Fibroblast of skin of left biceps (primary cell): Measurements from ENCODE around the gene CHD9.
A peak's percentile ranks its signal among the peaks of the same experiment; 100 is the strongest.
"Not testable (repeated sequence)": the region's sequence is repeated elsewhere in the genome, so short reads cannot be mapped to it uniquely, and the experiment has no call there.

ENCODE experiments used
- DNase-seq, 2 experiments: peaks; one replicate each; pipeline ENCODE4 v3.0.0-alpha.2; 2013; ENCODE audit warnings: low read depth in 2 of 2

The CHD9 gene, protein sequence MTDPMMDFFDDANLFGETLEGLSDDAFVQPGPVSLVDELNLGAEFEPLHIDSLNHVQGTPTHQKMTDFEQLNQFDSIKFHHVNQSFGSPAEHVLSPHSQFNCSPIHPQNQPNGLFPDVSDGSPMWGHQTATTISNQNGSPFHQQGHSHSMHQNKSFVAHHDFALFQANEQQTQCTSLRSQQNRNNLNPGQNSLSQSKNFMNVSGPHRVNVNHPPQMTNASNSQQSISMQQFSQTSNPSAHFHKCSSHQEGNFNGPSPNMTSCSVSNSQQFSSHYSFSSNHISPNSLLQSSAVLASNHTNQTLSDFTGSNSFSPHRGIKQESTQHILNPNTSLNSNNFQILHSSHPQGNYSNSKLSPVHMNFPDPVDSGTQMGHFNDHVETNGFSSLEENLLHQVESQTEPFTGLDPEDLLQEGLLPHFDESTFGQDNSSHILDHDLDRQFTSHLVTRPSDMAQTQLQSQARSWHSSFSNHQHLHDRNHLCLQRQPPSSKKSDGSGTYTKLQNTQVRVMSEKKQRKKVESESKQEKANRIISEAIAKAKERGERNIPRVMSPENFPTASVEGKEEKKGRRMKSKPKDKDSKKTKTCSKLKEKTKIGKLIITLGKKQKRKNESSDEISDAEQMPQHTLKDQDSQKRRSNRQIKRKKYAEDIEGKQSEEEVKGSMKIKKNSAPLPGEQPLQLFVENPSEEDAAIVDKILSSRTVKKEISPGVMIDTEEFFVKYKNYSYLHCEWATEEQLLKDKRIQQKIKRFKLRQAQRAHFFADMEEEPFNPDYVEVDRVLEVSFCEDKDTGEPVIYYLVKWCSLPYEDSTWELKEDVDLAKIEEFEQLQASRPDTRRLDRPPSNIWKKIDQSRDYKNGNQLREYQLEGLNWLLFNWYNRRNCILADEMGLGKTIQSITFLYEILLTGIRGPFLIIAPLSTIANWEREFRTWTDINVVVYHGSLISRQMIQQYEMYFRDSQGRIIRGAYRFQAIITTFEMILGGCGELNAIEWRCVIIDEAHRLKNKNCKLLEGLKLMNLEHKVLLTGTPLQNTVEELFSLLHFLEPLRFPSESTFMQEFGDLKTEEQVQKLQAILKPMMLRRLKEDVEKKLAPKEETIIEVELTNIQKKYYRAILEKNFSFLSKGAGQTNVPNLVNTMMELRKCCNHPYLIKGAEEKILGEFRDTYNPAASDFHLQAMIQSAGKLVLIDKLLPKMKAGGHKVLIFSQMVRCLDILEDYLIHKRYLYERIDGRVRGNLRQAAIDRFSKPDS (N-terminal part only)

DNA sequence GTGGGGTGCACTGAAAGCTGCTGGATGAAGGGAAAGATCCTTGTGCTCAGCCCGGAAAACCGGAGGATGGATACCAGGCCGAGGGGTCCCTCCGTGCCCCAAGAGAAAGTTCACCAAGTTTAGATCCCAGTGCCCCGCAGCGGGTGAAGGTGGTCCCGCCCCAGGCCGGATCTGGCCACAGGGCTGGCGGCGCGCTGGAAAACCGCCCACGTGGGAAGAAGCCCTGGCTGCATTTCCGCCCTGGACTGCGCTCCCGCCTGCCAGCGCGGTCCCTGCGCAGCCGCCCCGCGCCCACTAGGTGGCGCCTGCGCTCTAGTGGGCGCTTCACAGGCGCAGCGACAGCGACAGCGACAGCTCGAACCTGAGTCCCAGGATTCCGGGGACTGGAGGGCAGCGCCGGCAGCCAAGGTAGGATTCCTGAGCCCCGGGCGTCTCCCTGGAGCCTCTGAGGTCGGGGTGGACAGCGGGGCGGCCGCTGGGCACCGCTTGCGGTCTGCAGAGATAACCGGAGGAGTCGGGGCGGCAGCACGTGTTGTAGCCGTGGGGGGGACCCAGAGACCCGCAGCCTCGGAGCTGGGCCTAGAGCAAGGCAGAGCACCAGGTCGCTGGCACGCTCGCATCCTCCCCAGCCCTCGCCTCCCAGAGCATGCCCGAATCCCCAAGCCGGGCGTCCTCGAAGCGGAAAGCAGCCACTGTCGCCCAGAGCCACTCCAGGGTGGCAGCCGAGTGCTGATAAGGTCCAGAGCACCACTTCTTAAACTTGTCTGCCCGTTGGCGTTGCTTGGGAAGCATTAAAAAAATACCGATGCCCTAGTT, at the start of gene CHD9:
CHD9 (plus strand) TSS at position 322 of the 816 bp plus-strand sequence. CDS start 101,099 bp downstream, outside the sequence.
- DNase-seq, result peak; percentile 57

DNA sequence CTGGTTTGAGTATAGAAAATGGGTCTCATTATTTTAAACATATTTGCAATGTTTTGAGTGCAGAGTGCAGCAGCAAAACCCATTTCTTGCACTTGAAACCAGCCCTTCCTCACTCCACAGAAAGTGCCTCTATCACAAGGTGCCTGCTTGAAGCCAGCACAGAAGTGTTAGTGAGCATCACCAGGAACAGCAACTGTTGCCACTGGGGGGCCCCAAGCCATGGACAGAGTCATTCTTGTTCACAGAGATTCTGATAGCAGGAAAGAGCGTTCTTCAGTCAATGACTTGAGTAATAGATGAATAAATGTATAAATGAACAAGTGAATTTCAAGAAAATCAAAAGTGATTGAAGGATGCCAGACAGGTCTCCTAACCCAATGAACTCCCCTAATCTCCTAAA, 47.7 kb upstream of the CHD9 start:
- no peak for DNase-seq

DNA sequence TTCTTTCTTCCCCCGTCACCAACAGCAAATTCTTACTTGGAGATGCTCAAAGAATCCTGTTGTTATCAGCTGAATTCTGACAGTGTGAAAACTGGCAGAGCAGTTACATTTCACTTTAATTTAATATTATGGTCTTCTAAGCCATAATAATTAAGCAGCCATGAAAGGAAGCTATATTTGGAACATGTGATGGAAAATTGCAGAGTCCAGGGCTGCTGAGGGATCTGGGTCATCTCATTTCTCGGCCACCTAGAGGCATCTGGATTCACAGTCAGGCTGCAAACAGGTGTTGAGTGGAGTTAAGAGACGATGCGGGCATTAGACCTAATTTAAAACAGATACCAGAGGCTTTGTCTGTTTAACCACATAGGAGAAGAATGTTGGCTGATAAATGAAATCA, 40.5 kb upstream of the CHD9 start:
- no peak for DNase-seq

DNA sequence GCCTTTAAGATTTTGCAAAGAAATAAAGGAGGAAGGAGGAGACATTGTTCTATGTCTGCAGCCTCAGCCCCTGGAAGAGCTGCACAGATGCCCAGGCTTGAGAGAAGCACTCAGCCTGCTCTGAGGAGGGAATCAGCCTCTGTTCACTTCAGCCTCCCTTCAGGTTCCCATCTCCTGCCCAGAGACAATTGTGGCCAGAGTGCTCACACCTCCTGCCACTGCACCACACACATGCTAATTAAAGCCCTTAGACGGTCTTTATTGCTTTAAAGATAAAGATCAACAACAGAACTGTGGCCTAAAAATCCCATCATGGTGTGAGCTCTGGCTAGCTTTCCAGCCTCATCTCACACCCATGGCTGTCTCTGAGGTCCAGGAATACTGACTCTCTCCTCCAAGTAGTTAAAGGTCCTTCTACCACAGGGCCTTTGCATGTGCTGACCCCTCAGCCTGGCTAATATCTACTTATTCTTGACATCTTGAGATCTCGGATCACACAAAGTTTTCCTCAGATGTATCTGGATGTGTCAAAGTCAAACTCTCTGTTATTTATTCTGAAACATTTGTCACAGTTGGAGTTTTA, 35.9 kb upstream of the CHD9 start:
- no peak for DNase-seq

DNA sequence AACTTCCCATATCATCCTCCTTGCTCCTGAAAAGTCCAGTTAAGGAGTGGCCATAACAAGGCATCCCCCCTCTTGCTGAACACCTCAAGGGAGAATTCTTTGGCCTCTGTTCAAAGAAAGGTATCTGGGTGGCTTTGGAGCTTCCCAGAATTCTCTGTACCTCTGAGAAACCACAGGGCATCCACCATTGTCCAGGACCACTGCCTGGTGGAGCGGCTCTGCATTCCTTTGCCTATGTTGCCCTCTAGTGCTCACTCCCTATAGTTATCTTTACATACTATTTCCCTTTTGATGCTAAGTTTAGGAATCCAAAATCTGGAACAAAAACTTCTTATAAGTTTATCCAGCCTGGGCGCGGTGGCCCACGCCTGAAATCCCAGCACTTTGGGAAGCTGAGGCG, 32.4 kb upstream of the CHD9 start:
- peak; percentile 7 to 15 for DNase-seq

DNA sequence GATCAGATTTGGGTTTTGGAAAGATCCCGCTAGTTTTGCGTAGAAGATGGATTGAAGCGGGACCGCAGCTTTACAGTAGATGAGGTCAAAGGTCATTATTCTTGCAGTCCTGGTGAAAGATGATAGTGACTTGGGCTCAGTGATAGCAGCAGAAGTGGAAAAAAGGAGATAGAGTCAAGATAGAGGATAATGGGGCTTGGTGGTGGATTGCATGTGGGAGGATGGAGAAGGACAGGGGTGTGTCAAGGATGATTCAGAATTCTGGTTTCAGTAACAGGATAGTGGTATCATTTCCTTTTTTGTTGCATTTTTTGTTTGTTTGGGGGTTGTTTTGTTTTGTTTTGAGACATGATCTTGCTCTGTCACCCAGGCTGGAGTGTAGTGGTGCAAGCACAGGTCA, 30.7 kb upstream of the CHD9 start:
- no peak for DNase-seq

DNA sequence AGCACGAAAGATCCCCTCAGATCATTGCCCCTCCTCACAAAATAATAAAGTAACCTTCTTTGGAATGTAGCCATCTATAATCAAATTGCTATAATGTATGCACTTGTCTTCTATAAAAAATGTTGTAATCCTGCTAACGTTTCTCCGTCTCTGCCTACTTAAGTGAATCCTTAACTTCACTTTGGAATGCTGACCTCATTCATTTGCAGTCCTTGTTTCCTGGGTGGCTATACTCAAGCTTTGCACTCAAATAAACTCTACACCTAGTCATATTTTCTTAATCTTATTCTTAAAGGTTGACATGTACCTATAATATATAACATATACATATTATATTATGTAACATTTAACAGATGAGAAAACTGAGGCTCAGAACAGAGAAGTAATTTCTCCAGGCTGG, 24.8 kb upstream of the CHD9 start:
- no peak for DNase-seq

DNA sequence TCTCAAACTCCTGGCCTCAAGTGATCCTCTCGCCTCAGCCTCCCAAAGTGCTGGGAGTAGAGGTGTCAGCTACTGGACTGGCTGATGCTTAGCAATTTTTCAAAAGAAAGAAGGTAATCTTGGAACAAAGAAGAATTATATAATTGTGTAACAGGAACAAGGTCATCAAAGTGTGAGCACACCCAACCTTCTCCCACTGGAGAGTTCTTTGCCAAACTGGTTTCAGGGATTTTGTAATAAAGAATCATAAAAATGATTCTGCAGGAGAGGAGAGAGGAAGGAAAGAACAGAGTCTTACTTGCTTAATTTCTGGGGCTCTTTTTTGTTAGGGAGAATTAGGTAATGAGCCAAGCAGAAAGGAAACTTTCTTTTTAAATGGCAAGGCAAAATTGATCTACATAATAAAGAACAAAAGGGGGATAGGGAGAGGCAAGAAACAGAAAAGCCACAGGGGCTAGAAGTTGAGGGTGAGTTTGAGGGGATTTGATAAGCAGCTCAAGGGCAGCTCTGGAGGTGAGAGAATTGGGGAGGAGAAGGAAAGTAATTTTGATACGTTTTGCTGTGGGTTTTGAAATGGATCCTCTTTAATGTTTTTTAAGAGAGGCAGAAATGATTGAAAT, 23.4 kb upstream of the CHD9 start:
- no peak for DNase-seq

DNA sequence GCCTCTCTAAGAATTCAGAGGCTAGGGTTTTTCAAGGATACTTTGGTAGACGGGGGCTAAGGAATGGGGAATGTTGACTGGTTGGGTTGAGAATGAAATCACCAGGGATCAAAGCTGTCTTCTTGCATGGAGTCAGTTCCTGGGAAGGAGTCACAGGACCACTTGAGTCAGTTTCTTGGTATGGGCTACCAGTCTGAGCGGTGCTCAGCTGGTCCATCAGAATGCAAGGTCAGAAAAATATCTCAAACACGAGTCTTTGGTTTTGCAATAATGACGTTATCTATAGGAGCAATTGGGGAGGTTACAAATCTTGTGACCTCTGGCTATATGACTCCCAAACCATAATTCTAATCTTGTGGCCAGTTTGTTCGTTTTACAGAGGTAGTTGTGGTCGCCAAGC, 20.5 kb upstream of the CHD9 start:
- no peak for DNase-seq

DNA sequence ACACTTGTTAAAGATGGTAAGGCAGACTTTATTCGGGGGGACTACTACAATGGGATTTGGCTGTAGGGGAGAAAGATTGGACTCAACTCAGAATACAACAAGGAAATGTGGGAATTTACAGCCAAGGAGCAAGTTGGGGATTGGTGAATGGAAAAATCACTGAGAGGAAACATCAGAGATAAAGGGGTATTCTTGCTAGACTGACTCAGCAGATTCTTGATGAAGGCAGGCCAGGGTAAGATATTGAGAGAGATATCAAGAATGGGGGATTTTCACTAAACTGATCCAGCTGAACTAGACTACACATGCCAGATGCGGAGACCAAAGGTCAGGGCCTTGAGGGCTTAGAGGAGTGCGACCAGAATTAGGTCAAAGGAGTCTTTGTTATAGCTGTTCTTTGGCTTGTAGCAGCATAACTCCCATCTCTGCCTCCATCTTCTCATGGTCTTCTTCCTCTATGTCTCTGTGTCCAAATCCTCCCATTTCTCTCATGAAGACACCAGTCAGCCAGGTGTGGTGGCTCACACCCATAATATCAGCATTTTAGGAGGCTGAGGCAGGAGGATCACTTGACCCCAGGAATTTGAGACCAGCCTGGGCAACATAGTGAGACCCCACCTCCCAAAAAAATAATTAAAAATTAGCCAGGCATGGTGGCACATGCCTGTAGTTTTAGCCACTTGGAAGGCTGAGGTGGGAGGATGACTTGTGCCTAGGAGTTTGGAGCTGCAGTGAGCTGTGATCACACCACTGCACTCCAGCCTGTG, 19.4 kb upstream of the CHD9 start:
- no peak for DNase-seq

DNA sequence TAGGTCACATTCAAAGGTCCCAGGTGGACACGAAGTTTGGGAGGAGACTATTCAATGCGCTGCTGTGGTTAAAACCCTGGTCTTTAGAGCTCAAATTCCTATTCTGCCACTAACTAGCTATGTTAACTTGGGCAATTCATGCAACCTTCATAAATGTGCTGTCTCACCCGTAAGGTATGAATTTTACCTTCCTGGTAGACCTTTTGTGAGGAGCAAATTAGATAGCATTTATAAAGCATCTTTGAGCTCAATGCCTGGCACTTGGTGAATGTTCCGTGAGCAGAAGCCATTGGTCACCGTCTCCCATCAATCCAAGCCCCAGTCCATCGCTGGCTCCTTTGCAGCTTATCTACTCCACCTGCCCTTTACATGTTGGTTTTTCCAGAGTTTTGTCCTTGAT, 18.7 kb upstream of the CHD9 start:
- no peak for DNase-seq

DNA sequence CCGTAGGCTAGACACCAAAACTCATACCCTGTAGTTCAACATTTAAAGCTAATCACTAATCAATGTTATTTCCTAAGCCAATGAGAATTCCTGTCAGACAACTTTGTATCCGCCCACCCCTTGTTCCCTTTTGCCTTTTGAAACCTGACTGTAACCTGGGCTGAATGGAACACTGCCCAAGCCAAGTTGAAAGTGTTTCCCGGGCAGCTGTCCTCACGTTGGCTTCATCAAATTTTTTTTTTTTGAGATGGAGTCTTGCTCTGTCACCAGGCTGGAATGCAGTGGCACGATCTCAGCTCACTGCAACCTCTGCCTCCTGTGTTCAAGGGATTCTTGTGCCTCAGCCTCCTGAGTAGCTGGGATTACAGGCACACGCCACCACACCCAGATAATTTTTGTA, 18.1 kb upstream of the CHD9 start:
- DNase-seq, result not testable (repeated sequence)

DNA sequence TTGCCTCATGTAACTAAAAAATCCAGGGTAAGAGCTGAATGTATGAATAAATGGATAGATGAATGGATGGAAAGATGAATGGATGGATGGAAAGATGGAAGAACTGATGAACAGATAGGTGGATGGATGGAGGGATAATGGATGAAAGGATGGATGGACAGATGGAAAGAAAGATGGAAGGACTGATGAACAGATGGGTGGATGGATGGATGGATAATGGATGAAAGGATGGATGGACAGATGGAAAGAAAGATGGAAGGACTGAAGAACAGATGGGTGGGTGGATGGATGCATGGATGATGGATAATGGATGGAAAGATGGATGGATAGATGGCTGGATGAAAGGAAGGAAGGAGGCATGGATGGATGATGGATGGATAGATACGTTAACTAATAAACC, 14.0 kb upstream of the CHD9 start:
- no peak for DNase-seq

DNA sequence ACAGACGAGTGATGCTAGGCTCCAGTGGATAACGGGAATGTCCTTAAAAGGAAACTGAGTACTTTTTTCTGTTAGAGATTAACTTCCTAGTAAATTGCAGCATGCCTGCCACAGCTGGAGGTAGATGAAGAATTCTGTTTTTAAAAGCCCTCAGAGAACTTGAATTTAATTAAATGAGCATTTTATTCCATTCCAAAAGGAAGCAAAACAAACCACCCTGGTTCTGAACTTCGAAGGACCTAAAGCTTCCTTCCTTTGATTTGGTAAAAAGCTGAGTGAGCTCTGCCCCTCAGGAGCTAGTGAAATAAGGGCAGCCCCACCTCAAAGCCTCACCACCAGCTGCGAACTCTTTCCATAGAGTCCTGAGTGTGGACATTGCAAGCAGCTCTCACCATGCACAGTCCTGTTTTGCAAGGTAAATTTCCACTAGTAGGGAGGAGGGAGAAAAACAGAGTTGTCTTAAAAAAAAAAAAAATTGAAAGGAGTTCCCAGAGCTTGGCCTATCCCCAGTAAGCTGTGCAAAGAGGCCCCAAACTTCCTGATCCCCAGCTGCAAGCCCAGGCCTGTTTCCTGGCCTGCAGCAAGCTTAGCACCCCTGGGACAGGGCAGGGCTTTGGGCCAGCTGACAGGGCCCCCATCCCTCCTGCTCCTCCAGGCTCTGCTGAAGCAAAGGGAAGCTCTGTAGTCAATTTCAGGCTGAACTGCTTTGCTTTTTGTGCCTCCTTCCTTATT, 13.3 kb upstream of the CHD9 start:
- peak in 1 of 2 experiments; percentile 16 for DNase-seq

DNA sequence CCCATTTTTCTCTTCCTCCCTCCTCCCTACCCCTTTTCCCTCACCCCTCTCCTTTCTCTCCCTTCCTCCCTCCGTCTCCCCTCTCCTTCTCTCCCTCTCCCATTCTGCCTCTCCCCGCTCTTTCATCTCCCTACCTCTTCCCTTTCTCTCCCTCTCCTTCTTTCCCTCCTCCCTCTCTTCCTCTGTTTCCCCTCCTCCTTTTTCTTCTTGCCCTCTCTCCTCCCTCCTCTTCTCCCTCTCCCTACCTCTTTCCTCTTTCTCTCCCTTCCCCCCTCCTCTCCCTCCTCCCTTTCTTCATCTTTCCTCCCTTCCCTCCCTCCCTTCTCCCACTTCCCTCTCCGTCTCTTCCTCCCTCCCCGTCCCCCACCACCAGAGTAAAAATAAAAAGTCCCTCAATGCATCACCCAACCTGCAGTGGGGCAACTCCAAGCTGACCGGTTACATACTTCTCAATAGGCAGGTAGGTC, 12.5 kb upstream of the CHD9 start:
- no peak for DNase-seq

DNA sequence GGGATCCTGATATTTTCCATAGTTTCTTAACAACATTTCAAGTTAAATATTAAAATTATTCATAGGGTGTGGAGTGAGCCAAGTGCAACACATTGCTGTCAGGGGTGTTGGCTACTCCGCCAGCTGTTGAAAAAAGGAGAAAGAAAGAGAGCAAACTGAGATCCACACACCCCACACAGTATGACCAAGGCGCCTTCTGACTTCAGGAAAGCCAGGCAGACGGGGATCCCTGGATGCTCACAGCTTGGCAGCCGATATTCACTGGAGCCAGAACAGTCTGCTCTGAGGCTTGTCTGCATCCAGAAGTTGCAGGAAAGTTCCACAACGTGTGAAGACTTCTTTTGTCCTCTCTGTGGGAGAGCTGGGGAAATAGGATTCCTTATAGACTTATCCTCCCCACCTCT, 11.4 kb upstream of the CHD9 start:
- no peak for DNase-seq

DNA sequence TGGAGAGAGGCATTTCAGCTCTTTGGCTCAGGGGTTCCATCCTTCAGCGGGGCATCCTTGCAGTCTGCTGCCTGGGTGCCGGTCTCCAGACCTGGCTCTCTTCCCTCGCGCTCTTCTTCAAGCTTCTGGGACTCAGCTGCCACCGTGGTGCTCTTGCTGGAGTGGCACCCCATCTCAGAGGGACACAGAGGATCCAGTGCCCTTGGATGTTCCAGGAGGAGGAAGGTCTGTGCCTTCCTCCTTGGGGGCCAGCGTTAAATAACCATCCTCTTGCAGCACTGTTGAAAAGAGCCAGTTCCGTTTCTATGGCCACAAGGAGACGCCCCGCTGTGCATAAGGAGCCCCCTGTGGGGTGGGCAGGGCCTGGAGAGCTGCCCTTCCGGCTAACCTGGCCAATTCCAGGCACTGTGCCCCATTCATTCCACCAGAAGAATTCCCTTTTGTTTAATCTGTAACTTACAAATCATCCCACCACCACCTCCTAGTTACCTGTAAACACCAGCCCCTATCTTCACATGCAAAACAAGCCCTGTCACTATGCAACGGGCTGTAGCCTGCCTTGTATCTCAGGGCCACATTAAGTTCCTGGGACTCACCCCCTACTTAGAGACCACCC, 10.7 kb upstream of the CHD9 start:
- DNase-seq, result no peak
